Umbilical cord (tissue), 2 donors: ENCODE measurements around the gene THUMPD2. TPM values are rescaled to one million over a fixed set of nuclear protein-coding genes. Genes with fewer than 3 reads are reported as not detected.
"Not testable (repeated sequence)": the region's sequence is repeated elsewhere in the genome, so short reads cannot be mapped to it uniquely, and the experiment has no call there.

Experiments
- DNase-seq: peaks from one replicate; pipeline ENCODE4 v3.0.0-alpha.2; 2015; ENCODE audit warnings: low spot score
- total RNA-seq: library from RNA; depleted of rRNA; stranded (reverse); fragments of >200 nt; gene quantifications from one replicate; pipeline ENCODE4 v1.2.3, GENCODE V29; 2014; ENCODE audit warnings: low replicate concordance; ENCODE audit not compliant: insufficient read depth

The THUMPD2 gene
- total RNA-seq, 1 donor from 2014 or later: 13.7 TPM

DNA sequence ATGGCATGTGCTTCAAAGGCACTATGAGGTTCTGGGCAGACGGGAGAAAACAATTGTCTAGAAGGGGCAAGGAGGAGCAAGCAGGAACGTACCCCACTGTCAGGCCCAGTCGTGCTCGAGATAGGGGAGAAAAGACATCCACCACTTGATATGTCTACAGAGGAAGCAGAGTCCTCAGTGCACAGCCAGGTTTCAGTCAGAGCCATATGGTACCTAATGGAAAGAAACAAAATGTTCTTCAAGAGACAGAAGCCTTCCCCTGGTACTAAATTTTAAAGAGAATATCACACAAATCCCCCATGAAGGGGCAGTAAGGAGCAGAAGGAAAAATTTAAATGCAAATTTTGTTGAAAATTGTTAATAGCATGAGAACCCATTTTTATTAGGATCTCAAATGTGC is 21.9 kb downstream of the THUMPD2 start:
- no peak for DNase-seq

DNA sequence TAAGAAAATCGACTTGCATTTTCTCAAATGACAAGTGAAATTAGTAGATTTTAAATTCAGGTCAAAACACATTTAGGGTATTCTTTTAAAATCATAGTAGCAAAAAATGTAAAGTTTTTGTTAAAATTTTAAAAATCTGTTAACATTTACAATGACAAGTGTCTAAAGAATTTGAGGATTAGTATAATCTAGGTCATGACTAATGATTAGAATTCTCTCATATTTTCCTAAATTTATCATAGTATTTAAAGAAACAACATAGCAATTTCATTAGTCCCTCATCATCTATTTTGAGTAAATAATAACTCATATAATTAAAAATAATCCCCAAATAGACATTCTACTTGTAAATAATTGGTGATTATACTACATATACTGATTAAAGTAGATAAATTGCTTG is 23.6 kb downstream of the THUMPD2 start:
- DNase-seq: no peak

DNA sequence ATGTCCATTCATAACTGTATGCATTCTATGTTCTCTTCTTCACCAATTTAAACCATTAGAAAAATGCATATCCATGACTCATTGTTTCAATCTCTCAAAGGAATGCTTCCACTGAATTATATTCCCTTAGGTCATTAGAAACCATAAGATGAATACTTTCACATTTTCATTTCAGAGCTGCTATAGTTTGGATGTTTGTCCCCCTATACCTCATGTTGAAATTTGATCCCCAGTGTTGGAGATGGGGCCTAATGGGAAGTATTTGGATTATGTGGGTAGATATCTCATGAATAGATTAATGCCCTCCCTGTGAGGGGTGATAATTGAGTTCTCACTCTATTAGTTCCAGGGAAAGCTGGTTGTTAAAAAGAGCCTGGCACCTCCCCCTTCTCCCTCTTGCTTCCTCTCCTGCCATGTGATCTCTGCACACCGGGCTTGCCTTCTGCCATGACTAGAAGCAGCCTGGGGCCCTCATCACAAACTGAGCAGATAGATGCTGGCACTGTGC is 35.7 kb downstream of the THUMPD2 start:
- DNase-seq: no peak

DNA sequence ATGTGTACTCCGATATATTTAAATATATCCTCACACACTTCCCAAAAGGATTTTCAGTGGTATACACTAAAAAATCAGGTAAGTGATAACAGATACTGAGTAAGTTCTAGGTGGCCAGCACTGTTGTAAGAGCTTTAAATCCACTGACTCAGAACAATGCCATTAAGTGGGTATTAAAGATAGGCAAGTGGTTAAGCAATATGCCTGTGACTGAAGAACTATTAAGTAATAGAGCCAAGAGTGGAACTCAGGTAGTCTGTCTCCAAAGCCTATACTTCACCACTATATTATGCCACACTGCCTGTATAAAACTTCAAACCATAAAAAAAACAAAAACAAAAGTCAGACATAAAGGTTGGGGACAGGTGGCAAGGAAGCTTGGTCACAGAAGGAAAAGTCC is 37.2 kb downstream of the THUMPD2 start:
- no peak for DNase-seq

DNA sequence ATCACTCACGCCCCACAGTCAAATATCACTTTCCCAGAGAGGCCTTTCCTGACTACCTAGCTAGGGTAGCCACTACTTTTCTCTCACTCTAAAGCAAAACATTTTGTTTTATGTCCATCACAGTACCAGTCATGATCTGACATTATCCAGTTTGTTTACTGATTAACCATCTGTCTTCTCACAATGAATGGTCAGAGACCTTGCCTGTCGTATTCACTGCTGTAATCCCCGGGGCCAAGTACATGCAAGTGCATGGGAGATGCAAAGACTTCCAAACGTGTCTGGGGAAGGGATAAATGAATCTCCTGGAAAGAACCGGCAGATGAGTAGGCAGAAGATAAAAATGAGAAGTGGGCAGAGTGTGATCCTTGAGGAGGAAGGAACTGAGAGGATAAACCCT is 39.7 kb downstream of the THUMPD2 start:
- no peak for DNase-seq

DNA sequence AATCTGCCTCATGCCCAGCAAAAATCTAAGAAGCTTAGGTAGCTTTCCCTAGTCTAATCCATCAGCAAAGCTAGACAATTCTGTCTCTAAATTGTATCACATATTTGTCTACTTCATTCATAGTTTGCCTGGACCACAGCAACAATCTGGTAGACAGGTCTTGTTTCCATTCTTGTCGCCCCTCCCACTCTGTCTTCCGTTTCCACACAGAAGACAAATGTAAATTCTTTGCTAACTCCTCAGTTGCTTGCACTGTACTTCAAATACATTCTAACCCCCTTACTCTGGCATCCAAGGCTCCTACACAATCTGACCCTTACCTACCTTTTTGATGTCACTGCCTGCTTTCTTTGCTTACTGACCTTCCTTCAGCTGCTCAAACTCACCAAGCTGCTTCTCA is 40.1 kb downstream of the THUMPD2 start:
- DNase-seq: no peak

DNA sequence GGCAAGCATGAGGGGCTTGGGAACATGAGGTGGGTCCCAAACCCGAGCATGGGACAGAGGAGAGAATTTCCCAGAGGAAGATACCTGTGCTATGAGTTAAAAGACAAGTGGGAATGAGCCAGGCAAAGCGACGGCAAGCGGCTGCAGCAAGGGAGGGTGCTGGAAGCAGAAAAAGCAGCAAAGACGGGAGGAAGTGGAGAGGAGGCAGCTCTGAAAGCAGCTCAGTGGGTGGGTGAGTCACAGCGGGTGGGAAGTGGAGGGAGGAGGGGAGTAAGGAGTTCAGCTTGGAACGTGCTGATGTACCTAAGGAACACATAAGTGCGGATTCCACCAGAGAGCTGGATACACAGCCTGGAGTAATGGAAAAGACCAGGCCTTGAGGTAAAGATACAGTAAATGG is 41.4 kb downstream of the THUMPD2 start:
- DNase-seq: no peak

DNA sequence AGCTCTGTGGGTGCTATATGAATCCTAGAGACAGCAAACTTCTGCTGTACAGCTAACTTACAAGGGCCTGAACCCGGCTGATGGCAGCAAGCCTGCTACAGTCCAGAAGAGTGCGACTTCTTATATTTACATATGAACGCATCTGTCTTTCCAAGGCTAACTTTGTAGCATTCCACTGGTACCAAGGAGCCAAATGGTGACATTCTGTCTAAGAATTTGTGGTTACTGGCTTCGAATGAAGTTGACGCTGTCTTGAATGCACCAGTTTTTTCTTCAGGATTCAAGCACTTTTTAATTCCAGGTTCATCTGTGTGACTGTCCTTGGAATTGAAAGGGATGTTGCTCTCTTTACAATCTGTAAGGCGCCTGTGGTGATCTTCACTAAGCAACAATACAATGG is 42.4 kb downstream of the THUMPD2 start:
- no peak for DNase-seq

DNA sequence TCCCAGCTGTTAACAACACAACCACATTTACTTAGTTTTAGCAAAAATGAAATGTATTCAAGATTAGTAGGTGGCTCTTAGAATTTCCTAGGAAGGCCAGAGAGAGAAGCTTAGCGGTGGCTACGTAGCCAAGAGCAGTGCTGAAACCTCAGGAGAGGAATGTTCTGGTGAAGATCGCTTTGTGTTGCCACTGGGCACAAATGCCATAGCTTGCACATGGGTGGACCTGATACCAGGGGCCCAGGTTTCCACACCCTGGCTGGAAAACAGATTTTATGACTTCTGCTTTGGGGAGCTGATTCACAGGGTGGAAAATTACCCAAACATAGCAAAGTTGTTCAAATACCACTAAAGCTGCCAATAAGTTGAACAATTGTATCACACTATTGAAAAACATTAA is 43.4 kb downstream of the THUMPD2 start:
- DNase-seq: no peak

DNA sequence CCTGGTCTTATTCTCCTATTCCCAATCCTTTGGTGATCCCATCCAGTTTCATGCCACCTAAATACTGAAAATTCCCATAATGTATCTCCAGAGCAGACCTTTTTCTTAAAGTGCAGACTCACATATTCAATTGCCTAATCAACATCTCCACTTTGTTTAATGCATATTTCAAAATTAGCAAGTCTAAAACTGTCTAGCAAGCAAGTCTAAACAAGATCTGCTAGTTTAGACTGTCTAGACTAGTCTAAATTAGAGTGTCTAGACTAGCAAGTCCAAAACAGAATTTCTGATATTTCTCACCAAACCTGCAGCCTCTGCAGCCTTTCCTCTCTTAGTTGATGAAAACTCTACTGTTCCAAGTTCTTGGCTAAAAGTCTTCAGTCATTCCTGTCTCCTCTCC is 44.6 kb downstream of the THUMPD2 start:
- no peak for DNase-seq

DNA sequence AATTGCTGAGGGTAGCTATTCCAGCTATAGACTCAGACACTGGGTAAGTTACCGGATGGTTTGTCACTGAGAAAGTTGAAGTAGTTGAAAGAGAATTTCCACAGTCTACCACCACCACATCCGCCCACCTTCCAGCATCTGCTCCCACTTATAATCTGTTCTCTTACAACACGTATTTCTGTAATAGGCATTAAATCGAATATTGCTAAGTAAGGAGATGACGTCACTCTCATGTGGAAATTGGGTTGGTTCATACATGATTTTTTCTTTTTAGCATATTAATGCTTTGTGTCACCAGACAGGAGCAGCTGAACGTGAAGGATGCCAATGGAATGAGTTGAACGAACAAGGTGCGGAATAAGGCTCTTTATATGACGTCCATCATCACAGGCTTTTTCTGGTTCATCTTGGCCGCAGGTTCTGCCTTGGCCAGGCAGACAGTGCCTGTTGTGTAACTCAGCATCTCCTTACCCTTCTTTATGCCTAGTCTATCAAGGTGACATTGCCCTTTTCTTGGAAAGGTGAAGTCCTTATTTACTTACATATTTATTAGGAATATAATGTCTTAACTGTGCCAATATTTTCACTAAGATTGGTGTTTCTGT is 45.9 kb downstream of the THUMPD2 start:
- no peak for DNase-seq

DNA sequence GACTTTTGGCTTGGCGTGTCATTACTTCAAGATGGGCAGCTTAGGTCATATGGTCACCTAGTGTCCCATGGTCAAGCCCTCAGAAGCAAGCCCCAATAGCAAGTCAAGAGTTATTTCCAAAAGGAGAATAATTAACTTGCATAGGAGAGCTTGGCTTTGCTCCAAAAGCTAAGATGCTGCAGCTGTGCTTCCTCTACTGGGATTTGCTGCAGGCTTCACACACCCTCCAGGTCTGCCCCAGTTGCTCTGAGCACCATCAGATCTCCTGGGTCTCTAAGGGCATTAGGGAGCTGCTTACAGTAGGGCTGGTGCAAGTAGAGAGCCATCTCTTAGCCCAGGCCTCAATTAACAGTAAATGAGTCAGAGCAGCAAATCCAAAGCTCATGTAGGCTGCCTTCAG is 46.6 kb downstream of the THUMPD2 start:
- DNase-seq: no peak

DNA sequence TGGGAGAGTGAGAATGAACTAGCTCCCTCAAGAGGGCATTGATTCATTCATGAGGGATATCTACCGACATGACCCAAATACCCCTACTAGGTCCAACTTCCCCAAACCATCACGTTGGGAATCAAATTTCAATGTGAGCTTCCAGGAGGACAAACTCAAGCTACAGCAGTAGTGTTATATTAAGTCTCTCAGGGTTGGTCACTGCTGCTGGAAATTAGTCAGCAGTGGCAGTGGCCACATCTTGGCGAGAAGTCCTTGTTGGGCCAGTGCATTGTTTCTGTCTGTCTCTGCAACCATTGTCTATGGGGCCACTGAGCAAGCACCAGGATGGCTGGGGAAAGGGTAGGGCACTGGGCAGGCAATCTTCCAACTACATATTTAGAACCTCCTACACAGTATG is 47.5 kb downstream of the THUMPD2 start:
- no peak for DNase-seq

DNA sequence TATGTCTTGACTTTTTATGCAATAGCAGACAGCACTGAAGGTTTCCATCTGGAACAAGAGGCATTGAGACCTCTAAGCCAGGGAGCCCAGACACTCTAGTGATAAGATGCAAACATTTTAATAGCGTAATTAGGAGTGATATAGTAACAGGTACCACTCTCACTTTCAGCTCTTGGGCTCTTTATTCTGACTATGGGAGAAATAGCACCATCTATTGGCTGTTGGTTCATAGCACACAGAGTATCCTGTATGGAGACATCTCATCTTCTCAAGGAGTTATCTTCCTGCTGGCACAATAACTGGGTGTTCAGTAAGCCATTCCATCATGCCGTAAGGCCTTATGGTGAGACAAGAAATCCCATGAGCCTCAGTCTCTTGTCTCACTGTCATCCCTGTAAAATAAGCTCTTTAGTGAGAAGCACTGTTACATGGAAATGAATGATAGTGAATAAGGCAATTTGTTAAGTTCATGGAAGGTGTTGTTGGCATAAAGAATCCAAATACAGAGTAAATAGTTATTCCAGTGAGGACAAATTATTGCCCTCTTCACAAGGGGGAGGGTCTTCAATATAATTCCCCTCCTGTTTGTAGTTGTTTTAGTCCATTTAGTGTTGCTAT is 48.3 kb downstream of the THUMPD2 start:
- no peak for DNase-seq

DNA sequence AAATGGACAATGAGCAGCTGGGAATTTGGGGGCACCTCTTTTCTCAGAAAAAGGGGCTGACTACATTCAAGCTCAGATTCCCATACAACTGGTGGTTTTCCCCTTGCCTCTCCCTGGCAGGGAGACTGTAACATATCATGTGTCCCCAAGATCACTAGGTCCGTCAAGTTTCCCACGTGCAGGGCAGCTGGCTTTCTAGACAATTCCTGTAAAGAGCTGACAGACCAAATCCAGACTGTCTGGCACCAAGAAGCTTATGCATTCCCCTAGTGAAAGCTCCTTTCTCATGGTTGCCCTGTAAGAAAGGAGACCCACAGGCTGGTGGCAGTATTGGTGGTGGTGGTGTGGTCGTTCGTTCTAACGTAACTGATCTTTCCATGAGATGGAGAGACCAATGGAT is 48.8 kb downstream of the THUMPD2 start:
- DNase-seq: no peak

DNA sequence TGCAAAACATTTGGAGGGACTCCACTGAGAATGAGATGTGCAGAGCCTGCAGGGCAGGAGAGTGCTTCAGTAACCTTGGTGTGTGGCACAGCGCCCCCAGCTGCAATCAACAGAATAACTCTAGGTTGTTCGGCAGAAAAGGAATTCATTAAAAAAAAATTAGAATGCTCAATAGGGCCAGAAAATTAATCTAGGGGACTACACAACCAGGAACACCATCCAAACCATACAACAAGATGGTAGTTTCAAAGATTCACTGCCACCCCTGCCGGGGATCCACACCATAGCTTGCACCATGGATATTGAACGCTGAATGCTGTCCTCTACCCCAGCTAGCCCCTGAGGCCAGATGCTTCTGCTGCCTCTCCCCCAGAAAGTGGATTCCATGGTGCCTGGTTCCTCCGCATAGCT is 50.1 kb downstream of the THUMPD2 start:
- no peak for DNase-seq

DNA sequence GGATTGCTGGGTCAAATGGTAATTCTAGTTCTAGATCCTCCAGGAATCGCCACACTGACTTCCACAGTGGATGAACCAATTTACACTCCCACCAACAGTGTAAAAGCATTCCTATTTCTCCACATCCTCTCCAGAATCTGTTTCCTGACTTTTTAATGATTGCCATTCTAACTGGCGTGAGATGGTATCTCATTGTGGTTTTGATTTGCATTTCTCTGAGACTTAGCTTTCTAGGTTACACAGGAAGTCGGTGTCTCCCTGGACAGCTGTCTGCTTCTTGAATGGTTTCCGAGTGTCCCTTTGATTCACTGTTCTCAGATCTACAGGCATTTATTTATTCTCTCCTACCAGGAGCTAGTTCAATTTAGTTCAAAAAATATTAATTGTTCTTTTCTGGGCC is 51.0 kb downstream of the THUMPD2 start:
- not testable (repeated sequence) for DNase-seq

DNA sequence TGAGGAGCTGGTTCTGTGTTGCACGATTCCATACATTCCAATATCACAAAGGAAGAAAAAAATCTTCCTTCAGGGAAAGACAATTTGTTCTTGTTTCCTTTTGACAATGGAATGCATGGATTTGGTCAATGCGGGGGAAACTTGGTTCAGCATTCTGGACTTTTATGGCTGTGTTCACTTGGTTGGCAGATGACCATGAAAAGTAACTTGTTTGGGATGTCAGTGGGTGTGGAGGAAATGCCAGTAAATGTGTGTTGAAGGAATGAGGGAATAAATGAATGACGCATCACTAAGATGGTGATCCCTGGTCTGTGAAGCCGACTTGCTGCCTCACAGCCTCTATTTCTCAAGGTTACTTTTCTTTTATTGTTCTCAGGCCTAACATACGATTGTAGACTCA is 53.7 kb downstream of the THUMPD2 start:
- DNase-seq: no peak

DNA sequence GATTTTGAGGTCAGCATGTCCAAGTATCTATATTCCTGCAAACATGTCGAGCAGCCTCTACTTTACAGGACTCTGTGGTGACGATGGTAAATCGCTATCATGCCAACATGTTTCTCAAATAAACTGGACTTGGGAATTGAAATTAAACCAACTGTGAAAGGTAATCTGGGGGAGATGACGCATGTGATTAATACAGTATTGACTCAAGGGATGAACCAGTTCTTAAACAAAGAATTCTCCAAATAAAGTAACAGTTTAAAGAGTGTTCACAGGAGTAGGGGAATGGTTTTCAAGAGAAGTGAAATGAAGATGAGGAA is 54.3 kb downstream of the THUMPD2 start:
- no peak for DNase-seq

DNA sequence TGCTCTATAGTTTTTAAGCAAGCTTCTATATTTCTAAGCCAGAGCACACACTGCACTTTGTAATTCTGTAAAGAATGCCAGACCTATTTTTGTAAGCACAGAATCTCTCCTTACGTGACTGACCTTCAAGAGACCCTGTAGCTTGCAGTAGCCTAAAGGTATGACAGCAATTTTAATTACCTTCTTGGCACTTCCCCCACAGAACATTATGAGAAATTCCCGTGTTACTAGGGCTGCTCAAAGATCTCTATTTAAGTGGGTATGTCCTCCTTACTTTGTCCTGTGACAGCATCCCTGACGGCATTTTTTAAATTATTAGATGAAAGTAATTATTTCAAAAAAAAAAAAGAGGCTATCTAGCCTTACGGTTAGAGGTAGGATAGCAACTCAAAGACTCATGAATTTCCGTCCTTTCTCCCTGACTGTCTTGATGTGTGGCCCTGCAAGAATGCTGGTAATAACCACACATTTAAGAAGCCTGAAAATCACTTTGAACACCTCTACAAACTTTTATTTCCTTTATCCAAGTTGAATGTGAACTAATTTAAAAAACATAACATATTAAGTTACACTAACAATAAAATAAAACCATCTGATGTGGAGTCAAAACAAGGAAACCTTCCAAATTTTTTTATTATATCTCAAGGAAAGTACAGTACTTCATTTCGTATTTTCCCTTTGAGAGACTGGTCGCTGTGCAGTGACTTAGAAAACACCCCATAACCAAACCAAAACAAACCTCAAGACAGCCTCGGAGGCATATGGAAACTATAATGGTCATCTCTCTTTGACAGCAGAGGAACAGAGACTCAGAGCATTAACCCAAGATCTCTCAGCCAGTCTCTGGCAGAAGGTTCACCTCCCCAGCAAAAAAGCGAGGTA is 54.9 kb downstream of the THUMPD2 start:
- DNase-seq: no peak

DNA sequence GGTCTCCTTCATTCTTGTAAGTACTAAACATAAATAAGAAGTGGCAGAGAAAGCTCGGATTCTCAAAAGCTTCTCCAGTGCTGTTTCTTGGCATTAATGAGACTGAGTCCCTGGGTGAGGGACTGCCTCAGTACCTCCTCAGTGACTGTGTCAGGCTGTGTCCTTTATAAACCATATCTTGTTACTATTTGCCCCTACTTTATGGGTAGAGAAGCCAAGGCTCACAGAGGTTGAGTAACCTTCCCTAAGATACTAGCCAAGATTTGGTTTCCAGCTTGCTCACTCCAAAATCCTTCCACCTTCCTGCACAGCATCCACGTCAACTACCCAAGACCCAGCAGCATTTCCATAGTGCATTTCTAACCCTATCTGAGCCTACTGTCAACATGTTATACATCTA is 55.6 kb downstream of the THUMPD2 start:
- DNase-seq: no peak

DNA sequence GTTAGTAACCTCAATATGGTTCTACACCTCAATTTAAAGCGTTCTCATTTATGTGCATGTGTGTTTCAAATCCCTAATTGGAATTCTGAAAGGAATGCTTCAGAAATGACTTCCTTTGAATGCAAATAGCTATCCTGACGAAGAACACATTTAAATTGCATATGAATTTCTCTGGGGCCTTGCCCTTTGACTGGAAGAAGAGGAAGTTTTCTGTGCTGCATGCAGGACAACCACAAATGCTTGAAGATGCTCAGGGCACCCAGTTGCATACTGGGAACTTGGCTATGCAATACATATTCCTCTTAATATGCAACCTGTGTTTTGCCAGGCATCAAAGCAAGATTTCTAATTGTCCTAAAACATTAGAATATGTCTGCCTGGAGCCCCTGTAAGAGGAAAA is 58.1 kb downstream of the THUMPD2 start:
- no peak for DNase-seq

DNA sequence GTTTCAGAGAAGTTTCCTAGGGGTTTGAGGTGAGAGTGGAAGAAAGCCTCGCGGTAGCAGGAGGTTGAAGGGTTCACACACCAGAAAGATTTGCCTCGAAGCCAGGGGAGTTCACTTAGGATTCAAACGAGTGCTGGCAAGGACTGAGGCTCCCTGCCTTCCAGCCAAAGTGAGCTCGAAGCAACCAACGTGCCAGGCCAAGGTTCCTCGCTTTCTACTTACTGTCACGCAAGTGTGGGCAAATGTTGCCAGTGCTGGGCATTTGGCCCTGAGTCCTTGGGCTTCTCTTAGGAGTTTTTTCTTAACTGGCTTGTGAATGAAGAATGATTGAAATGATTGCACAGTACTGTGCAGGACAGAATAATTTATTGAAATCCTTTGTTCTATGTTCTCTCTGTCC is 59.7 kb downstream of the THUMPD2 start:
- no peak for DNase-seq
